NCI-H1694 treated with DMSO at 0.1 percent for 48 hours (cell line): Measurements from ENCODE around the gene CACNG1.

ENCODE experiments used
- DNase-seq: peaks from one replicate; lab custom pipeline; 2025; lab: John Stamatoyannopoulos, UW

CACNG1 gene, protein sequence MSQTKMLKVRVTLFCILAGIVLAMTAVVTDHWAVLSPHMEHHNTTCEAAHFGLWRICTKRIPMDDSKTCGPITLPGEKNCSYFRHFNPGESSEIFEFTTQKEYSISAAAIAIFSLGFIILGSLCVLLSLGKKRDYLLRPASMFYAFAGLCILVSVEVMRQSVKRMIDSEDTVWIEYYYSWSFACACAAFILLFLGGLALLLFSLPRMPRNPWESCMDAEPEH

DNA sequence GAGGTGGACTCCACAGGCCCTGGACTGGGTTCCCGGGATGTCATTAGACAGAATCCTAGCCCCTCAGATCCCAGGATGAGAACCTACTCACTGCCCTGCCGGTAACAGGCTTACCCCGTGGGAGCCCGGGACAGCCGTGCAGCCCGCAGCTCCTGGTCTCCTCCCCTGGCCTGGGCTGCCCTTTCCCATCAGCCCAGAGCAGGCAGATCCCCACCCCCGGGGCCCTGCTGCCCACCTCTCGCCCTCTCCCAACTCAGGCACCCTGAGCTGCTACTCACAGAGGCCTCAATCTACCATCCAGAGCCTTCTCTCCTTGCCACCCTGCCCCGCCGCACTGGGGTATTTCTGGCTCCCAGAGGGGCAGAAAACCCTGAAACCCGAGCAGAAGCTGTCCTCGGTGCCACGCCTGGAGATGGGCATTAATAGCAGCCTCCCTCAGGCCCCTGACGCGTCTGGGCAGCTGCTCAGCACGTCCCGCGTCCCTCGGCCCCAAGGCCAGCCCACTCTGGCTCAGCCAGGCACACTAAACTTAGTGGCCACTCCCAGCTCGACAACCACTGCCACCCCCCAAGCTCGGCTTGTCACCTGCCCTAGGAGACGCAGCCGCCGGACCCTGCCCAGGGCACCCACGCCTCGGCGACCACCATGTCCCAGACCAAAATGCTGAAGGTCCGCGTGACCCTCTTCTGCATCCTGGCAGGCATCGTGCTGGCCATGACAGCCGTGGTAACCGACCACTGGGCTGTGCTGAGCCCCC lies at the start of gene CACNG1:
TSS of gene CACNG1 (plus strand) at position 539 of the 757 bp plus-strand sequence. CDS start at position 646, 107 bp downstream.
- no peak for DNase-seq

- DNase-seq: no peak
Measured at GRCh38 chr17:66994930-66995535, 49.3 kb upstream of the CACNG1 start.

GRCh38 chr17:66995944-66996343 lies 48.4 kb upstream of the CACNG1 start:
- DNase-seq: no peak

GRCh38 chr17:66996926-66997325 lies 47.4 kb upstream of the CACNG1 start:
- DNase-seq: no peak

DNA sequence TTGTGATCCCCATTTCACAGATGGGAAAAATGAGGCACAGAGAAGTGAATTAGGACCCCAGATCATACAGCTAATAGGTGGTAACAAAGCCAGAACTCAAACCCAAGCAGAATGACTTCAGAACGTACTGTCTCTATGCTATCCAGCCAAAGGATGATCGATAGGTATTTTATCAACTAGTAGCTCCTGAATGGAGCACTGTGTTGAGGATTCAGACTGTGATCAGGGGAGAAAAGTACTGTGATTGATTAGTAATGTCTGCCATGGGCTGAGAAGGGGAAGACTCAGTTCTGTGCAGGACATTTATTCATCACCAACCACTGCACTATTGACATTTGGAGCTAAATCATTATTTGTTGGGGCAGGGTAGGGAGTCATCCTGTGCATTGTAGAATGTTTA lies 41.1 kb upstream of the CACNG1 start:
- no peak for DNase-seq

GRCh38 chr17:67004181-67004580 lies 40.2 kb upstream of the CACNG1 start:
- no peak for DNase-seq

DNA sequence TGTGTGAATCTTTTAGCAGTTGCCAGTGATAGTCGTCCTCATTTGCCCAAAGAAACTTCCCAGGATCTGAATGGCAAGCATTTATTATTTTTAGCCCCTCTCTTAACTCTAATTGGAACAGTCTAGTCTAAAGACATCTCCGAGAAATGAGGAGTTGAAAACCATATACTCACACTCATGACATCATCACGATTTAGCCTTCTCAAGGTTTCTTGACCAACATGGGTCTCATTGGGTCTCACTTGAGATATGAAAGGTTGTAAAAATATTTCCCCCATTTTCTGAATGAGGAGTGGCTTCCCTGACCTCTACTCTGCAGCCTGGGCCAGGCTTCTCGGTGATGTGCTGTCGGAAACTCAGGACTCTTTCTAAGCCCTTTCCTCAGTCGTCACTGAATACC lies 37.1 kb upstream of the CACNG1 start:
- no peak for DNase-seq

DNA sequence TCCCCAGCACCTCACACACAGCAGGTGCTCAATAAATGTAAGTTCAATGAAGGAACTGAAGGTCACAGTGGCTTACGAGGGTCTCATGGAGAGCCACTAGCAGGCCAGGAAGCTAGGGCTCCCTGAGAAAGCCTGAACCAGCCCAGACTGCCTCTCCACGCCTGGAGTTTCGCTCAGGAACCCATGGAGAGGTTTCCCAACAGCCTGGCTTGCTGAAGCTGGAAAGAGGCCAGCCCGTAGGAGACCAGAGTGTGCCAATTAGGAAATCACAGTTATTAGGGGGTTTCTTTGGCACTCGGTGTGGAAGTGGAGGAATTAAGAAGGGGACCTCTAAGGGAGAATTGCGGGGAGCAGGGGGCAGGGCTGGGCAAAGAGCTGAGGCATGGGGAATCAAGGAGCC lies 36.3 kb upstream of the CACNG1 start:
- DNase-seq: no peak

DNA sequence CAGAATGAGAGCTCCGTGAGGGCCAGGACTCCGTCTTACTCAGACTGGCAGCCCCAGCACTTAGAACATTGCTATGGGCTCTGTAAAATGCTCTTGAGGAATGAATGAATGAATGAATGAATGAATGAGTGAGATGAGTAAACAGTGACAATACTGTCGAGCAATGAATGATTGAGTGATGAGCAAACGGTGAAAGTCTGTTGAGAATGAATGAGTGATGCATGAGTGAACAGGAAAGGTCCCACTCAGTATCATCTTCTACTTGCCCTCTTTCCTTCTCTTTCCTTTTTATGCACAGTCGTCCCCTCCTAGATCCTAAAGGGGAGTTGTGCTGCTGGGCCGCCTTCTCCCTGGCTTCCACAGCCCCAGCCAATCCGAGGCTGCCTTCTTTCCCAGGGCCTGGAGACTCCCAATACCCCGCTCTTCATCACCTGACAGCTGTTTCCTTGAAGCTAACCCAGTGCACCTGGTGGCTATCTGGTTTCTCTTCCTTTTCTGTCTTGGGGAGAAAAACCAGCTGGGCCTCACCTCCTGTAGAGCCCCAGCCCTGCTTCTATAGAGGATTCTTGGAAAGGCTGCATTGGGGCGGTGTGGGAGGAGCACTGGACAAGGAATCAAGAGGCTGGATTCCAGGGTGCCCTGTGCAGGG lies 32.7 kb upstream of the CACNG1 start:
- no peak for DNase-seq

DNA sequence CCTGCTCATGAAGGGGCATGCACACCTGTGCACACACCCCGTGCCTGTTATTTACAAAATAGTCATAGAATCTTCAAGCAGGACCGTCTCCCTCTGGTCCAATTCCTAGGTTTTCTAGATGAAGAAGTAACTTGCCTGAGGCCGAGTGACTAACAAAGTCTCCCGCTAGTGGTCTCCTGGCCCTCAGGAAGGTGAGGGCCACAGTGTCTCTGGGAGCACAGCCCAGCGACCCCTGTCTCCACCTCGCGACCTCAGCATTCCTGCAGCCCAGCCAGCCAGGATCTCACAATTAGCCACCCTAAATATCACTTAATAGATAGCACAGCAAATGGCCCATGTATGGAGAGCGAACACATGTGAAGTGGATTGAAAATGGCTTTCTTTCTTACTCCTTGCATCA lies 30.5 kb upstream of the CACNG1 start:
- DNase-seq: no peak

DNA sequence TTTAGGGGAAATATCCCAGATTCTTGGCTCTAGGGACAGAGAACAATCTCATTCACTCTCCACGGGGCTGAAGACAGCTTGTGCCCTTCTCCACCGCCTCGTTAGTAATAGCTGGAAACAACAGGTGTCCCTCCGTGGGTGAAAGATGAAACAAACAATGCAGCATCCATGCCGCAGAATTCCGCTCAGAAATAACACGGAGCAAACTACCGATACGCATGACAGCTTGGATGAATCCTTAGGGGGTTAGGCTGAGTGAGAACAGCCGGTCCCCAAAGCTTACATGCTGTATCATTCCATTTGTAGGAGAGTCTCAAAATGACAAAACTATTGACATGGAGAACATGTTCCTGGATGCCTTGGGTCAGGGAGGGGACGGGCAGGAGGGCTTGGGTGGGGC lies 29.4 kb upstream of the CACNG1 start:
- no peak for DNase-seq

- no peak for DNase-seq
Measured at GRCh38 chr17:67016039-67016762, 28.2 kb upstream of the CACNG1 start.

DNA sequence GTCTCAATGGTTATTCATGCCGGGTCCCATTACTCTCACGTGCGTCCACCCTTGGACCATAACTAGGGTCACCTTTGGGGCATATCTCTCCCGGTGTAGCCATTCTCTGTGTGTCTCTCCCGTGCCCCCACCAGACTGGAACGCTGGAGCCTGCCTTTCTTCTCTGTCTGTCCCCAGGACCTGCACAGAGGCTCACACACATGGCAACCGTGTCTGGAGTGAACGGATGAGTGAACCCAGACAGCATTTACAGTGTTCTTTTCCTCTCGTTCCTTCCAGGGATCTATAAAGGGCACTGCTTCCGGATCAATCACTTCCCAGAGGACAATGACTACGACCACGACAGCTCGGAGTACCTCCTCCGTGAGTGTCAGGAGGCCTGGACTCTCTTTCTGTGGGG lies 26.4 kb upstream of the CACNG1 start:
- no peak for DNase-seq

DNA sequence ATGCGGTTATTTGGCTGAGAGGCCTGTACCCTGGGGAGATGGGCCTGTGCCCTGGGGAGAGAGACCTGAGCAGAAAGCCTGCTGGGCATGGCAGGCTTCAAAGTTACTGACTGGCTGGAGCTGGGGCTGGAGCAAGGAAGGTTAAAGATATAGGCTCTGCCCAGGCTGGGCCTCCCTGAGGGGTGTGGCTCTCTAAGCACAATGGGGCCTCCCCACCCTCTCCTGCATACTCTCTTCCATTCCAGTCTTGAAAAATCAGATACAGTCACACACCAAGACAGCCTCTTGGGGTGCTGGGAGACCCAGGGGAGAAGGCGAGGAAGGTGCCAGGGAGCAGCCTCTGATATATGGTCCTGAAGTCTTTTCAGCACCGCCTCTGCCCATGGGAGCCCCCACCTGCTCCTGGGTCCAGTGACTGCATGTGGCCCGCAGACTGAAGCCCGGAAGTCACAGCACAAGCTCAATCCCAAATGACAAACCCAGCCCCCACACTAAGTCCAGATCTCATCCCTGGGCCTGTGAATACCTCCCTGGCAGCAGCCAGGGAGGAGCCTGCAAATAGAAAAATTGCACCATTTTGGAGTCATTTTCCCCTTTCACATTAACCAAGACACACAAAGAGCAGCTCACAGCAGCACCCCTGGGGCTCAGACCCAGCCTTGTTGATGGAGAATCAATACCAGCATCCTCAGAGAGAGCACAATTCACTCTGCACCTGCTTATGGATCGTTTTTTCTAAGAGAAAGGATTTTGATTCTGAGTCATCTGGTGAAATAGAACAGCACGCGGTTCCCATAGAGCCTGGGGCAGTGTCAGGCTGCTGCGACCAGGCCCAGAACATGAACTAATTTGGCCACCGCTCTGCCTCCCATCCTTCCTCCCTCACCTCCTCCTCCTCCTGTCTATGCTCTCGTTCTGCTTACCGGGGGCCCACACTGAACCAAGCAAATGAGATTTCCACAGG lies 25.6 kb upstream of the CACNG1 start:
- DNase-seq: no peak

DNA sequence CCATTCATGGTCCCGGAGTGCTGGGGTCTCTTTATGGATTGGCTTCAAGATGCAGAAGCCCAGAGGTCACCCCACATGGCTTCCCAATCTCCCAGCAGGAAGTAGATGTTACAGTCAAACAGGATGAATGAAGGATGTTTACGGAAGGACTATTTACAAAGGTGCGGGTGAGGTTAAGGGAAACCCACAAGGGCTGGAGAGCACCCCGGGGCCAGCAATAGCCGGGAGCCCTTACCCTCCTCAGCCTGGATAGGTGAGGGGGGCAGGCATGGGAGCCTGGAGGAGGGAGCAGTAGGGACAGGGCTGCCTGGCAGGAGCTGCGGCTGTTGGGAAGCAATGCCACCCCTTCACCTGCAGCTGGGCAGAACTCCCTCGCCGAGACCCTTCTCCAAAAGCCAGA lies 24.5 kb upstream of the CACNG1 start:
- no peak for DNase-seq

- DNase-seq: no peak
Measured at GRCh38 chr17:67020293-67020766, 24.0 kb upstream of the CACNG1 start.

- DNase-seq: no peak
Measured at GRCh38 chr17:67021196-67021595, 23.2 kb upstream of the CACNG1 start.

DNA sequence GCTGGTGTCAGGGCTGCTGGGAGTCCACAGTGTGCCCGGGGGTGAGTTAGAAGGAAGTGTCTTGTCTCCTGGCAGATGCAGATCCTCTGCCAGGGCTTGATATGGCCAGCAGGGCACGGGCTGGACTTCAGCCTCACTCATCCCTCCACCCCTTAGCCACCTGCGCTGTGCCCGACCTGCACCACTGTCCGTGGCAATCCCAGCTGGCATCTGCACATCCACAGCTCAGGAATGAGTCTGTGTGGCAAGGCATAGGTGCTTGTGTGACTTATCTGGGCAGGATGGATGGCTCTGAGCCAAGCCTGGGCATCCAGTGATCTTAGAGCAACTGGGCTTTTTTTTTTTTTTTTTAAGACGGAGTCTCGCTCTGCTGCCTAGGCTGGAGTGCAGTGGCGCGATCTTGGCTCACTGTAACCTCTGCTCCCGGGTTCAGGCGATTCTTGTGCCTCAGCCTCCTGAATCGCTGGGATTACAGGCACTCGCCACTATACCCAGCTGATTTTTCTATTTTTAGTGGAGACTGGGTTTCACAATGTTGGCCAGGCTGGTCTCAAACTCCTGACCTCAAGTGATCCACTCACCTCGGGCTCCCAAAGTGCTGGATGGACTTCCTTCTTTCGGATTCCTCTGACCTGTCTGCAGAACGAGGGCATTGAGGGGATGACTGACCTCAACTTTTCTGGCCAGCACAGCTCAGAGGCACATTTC lies 22.5 kb upstream of the CACNG1 start:
- no peak for DNase-seq

- no peak for DNase-seq
Measured at GRCh38 chr17:67022451-67022810, 21.9 kb upstream of the CACNG1 start.

DNA sequence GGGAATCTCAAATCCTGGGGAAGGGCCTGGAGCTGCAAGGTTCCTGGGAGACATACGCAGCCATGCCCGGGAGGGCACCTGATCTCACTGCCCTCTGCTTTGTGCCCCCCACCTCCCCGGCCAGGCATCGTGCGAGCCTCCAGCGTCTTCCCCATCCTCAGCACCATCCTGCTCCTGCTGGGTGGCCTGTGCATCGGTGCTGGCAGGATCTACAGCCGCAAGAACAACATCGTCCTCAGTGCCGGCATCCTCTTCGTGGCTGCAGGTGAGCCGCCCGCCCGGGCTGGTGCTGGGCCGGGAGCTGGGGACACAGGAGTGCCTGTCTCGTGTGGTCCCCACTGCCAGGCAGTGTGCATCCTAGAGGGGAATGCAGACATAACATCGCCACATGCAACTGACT lies 19.6 kb upstream of the CACNG1 start:
- DNase-seq: no peak
